HepG2 (cell line): ENCODE results near the gene ZNF740. TPM values are rescaled to one million over a fixed set of nuclear protein-coding genes. Genes with fewer than 3 reads are reported as not detected.

Experiments used
- ATAC-seq: fragments of 200-7000 bp; cut with Tn5 transposase; 3 replicates; pipeline ENCODE4 v1.9.1; 2020; ENCODE audit warnings: mild to moderate bottlenecking, moderate library complexity
- BruUV-seq: library from RNA; stranded (reverse); fragments of 400-500 nt; replicated peaks from 2 replicates; lab custom pipeline; 2021; lab: Mats Ljungman, UMichigan
- CTCF ChIA-PET: fragments of 300-600 bp; formaldehyde crosslinking; extraction: SDS; loops from one replicate; lab custom pipeline; 2021; ENCODE audit warnings: low total read pairs, inconsistent platforms, low intra/inter-chr PET ratio; lab: Yijun Ruan, JAX
- POLR2A ChIA-PET: fragments of 350-600 bp; sonication (Branson Sonifier 250); formaldehyde crosslinking; loops from one replicate; lab custom pipeline; 2020; ENCODE audit warnings: antibody characterized with exemption, inconsistent platforms; lab: Yijun Ruan, JAX
- DNase-seq: peaks from one replicate; pipeline ENCODE4 v3.0.0-alpha.2; 2015; ENCODE audit warnings: low spot score
- FAIRE-seq: peaks from 3 replicates; lab custom pipeline; 2011; peaks lifted over from hg19 to GRCh38; lab: Jason Lieb, UNC
- H2AFZ ChIP-seq: one replicate; pipeline ENCODE4 v1.6.1; 2011; ENCODE audit warnings: low read length, inconsistent platforms
- H3K27ac ChIP-seq: fragments of 300-600 bp; 3 replicates; pipeline ENCODE4 v1.8.0; 2011; ENCODE audit warnings: mixed run types, mild to moderate bottlenecking, mixed read lengths, low read length, inconsistent platforms; ENCODE audit not compliant: insufficient read depth; ENCODE audit errors: extremely low read length
- H3K27me3 ChIP-seq, 2 experiments: fragments of 200-600 bp in 1 of 2; 2 replicates in 1 of 2; 3 replicates in 1 of 2; pipeline versions ENCODE4 v1.6.0 to v1.8.0; 2011; ENCODE audit warnings: low read length in 2 of 2, mild to moderate bottlenecking in 2 of 2, moderate library complexity in 2 of 2, inconsistent platforms in 1 of 2; ENCODE audit not compliant: insufficient read depth in 2 of 2, control insufficient read depth in 1 of 2
- H3K36me3 ChIP-seq, 2 experiments: fragments of 200-600 bp in 1 of 2; replicated peaks in 1 of 2; 2 replicates in 1 of 2; 3 replicates in 1 of 2; pipeline versions ENCODE4 v1.5.1 to v1.8.0; 2011; ENCODE audit warnings: low read length in 2 of 2, inconsistent platforms in 1 of 2; ENCODE audit not compliant: insufficient read depth in 2 of 2, control insufficient read depth in 1 of 2
- H3K4me1 ChIP-seq: 2 replicates; pipeline ENCODE4 v1.5.1; 2012; ENCODE audit warnings: low read length, inconsistent platforms; ENCODE audit not compliant: insufficient read depth
- H3K4me2 ChIP-seq: 2 replicates; pipeline ENCODE4 v1.6.0; 2011; ENCODE audit warnings: low read depth, low read length, inconsistent platforms
- H3K4me3 ChIP-seq, 3 experiments: fragments of 200-600 bp in 1 of 3; sonication (generic), shearing (Covaris generic) in 1 of 3; replicated peaks in 1 of 3; 2 replicates each; pipeline ENCODE4 v1.5.1; 2011 to 2016; ENCODE audit warnings: low read length in 3 of 3, inconsistent platforms in 2 of 3, low read depth in 2 of 3, mild to moderate bottlenecking in 2 of 3, control low read depth in 1 of 3, mixed read lengths in 1 of 3; ENCODE audit not compliant: insufficient read depth in 1 of 3
- H3K79me2 ChIP-seq: one replicate; pipeline ENCODE4 v1.6.1; 2011; ENCODE audit warnings: low read length, inconsistent platforms; ENCODE audit not compliant: insufficient read depth
- H3K9ac ChIP-seq: 2 replicates; pipeline ENCODE4 v1.6.0; 2011; ENCODE audit warnings: mild to moderate bottlenecking, low read depth, low read length, inconsistent platforms; ENCODE audit not compliant: insufficient read depth
- H3K9me3 ChIP-seq: 2 replicates; pipeline ENCODE4 v1.5.1; 2012; ENCODE audit warnings: mild to moderate bottlenecking, low read length
- H4K20me1 ChIP-seq: 2 replicates; pipeline ENCODE4 v1.6.0; 2011; ENCODE audit warnings: inconsistent platforms, mild to moderate bottlenecking, low read length, moderate library complexity; ENCODE audit not compliant: insufficient read depth
- AGO1 ChIP-seq: fragments of 200-400 bp; formaldehyde crosslinking; IDR thresholded peaks from 2 replicates; pipeline ENCODE4 v1.6.1; 2017; ENCODE audit warnings: mild to moderate bottlenecking, low read depth, low read length, moderate library complexity; ENCODE audit not compliant: poor library complexity, severe bottlenecking
- FOXP1 ChIP-seq, 2 experiments: fragments of 450-650 bp in 1 of 2; IDR thresholded peaks; 2 replicates each; pipeline ENCODE4 v1.6.1; 2017 to 2018; ENCODE audit warnings: antibody characterized with exemption in 1 of 2
- HNF4G ChIP-seq, 2 experiments: sonication (generic) in 1 of 2; formaldehyde crosslinking in 1 of 2; IDR thresholded peaks; 2 replicates each; pipeline versions ENCODE4 v1.4.0 to v1.6.1; 2011 to 2020; ENCODE audit warnings: borderline replicate concordance in 2 of 2, low read depth in 2 of 2, mild to moderate bottlenecking in 2 of 2, low read length in 1 of 2, missing genetic modification reagents in 1 of 2, moderate library complexity in 1 of 2
- HOXA3 ChIP-seq: sonication (generic); formaldehyde crosslinking; IDR thresholded peaks from 2 replicates; pipeline ENCODE4 v1.5.0; 2020; ENCODE audit warnings: missing genetic modification reagents
- KDM5B ChIP-seq: sonication (generic); formaldehyde crosslinking; IDR thresholded peaks from 2 replicates; pipeline ENCODE4 v1.4.0; 2020; ENCODE audit warnings: missing genetic modification reagents, mild to moderate bottlenecking, borderline replicate concordance
- NONO ChIP-seq, 2 experiments: fragments of 450-650 bp in 1 of 2; sonication (generic) in 1 of 2; formaldehyde crosslinking in 1 of 2; IDR thresholded peaks in 1 of 2; conservative IDR thresholded peaks in 1 of 2; 2 replicates each; pipeline versions ENCODE4 v1.6.1 to v1.8.0; 2017 to 2022; ENCODE audit warnings: mild to moderate bottlenecking in 1 of 2, missing genetic modification reagents in 1 of 2, moderate library complexity in 1 of 2
- SNAI1 ChIP-seq: sonication (generic); formaldehyde crosslinking; IDR thresholded peaks from 2 replicates; pipeline ENCODE4 v1.5.0; 2020; ENCODE audit warnings: mild to moderate bottlenecking, missing genetic modification reagents, borderline replicate concordance
- TBL1XR1 ChIP-seq: fragments of 150-350 bp; IDR thresholded peaks from 2 replicates; pipeline ENCODE4 v1.6.1; 2014; ENCODE audit warnings: borderline replicate concordance, low read length; ENCODE audit not compliant: partially characterized antibody
- TEAD2 ChIP-seq: sonication (generic); formaldehyde crosslinking; IDR thresholded peaks from 2 replicates; pipeline ENCODE4 v1.9.0; 2021; ENCODE audit warnings: missing genetic modification reagents
- TRIM24 ChIP-seq: sonication (generic); formaldehyde crosslinking; IDR thresholded peaks from 2 replicates; pipeline ENCODE4 v1.8.0; 2022; ENCODE audit warnings: mild to moderate bottlenecking, missing genetic modification reagents
- ZMYM4 ChIP-seq: sonication (generic); formaldehyde crosslinking; IDR thresholded peaks from 2 replicates; pipeline ENCODE4 v1.8.1; 2023; ENCODE audit warnings: mild to moderate bottlenecking, missing genetic modification reagents
- ZNF263 ChIP-seq: sonication (generic); formaldehyde crosslinking; IDR thresholded peaks from 2 replicates; pipeline ENCODE4 v1.4.0; 2020; ENCODE audit warnings: missing genetic modification reagents
- ZNF33B ChIP-seq: sonication (generic); formaldehyde crosslinking; IDR thresholded peaks from 2 replicates; pipeline ENCODE4 v1.5.1; 2020; ENCODE audit warnings: mild to moderate bottlenecking, missing genetic modification reagents
- ZNF460 ChIP-seq: sonication (generic); formaldehyde crosslinking; IDR thresholded peaks from 2 replicates; pipeline ENCODE4 v1.5.1; 2020; ENCODE audit warnings: missing genetic modification reagents, mild to moderate bottlenecking, borderline replicate concordance
- ZNF777 ChIP-seq: sonication (generic); formaldehyde crosslinking; IDR thresholded peaks from 2 replicates; pipeline ENCODE4 v1.4.0; 2020; ENCODE audit warnings: missing genetic modification reagents
- WGBS: methylation state at CpG from one replicate; pipeline ENCODE4 v1.1.6; 2017; ENCODE audit warnings: low lambda C conversion rate; 5-methylcytosine and 5-hydroxymethylcytosine counted together
- in situ Hi-C: cut with HindIII; loops from 2 replicates; pipeline ENCODE4 v1.10.0; 2017; ENCODE audit warnings: low pct_unique_long_range_greater_than_20kb; ENCODE audit not compliant: extremely low pct_ligation_motif_present
- intact Hi-C: fragments of 100-400 bp; cut with micrococcal nuclease; formaldehyde crosslinking; loops from one replicate; pipeline ENCODE4 v1.10.0; 2022; ENCODE audit not compliant: unreplicated experiment
- polyA plus RNA-seq, 8 experiments: library from polyadenylated mRNA; depleted of rRNA in 3 of 8; stranded (reverse) in 7 of 8; unstranded in 1 of 8; fragments of >200 nt; fragmentation: Illumina TruSeq in 4 of 8; extraction: Trizol in 4 of 8; gene quantifications; 2 replicates each; pipeline versions ENCODE4 v1.2.1 to v1.2.3, GENCODE V29; 2011 to 2016; ENCODE audit warnings: low read depth in 4 of 8, missing spikeins in 1 of 8, mixed read lengths in 1 of 8; ENCODE audit not compliant: insufficient read depth in 1 of 8
- total RNA-seq, 5 experiments: library from RNA; depleted of rRNA; stranded (reverse); fragments of >200 nt; fragmentation: Illumina TruSeq; extraction: Trizol; gene quantifications; 2 replicates each; pipeline ENCODE4 v1.2.3, GENCODE V29; 2016; ENCODE audit warnings: low read depth in 1 of 5
- TF ChIP-seq, protein P1 (sequence below): fragments of 450-650 bp; IDR thresholded peaks from 2 replicates; pipeline ENCODE4 v1.6.1; 2016
- TF ChIP-seq, protein P2 (sequence below): sonication (generic); formaldehyde crosslinking; IDR thresholded peaks from 2 replicates; pipeline ENCODE4 v1.4.0; 2020; ENCODE audit warnings: missing genetic modification reagents
- TF ChIP-seq, protein P3 (sequence below): sonication (generic); formaldehyde crosslinking; IDR thresholded peaks from 2 replicates; pipeline ENCODE4 v1.8.0; 2022; ENCODE audit warnings: low read depth, missing genetic modification reagents

The ZNF740 gene
- total and polyA plus RNA-seq, 2 of the 13 experiments (the other 11 are each of a cell fraction or from before 2014, with no cell fraction given), result 16.9 to 19.0 TPM

DNA sequence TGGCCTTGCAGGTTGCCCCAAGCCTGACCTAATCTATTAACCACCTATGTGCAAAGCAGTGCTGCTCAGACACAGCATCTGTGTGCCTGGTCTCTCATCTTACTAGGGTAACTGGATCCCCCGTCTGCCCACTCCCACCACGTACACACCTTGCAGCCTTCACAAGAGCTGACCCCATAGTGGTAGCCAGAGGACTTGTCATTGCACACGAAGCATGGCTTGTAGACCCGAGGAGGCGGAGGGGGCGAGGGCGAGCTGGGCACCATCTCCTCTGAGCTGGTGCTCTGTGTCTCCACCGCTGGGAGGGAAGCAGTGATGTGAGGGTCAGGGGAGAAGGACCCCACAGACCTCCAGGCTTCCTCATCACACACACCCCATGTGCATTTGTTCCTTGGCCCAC, 35.0 kb downstream of the ZNF740 start:
- Histone ChIP-seq H3K4me2 (no peak overlapping the region), H3K4me3 (no peak overlapping the region), H3K27me3 (peaks cover 0 to 8% of the 10 kb centered on the region in 2 experiments; a peak in 2 of 5 replicates), H2AFZ (no peak overlapping the region)
- BruUV-seq, result no TSS peak
- DNase-seq, result no peak
- no peak for TF ChIP-seq HOXA3 (CRISPR knock-in tag)
- no peak for TF ChIP-seq TRIM24
- TF ChIP-seq ZNF33B (CRISPR knock-in tag), result no peak
- TF ChIP-seq FOXP1 (IDR thresholded peaks at IDR 0.05), result no peak
- TF ChIP-seq FOXP1 (CRISPR knock-in tag; IDR thresholded peaks at IDR 0.05), result no peak
- no peak for TF ChIP-seq ZNF460 (CRISPR knock-in tag)
- no peak for TF ChIP-seq ZNF777 (CRISPR knock-in tag)
- no peak for TF ChIP-seq TBL1XR1
- no peak for TF ChIP-seq ZNF263 (CRISPR knock-in tag)
- TF ChIP-seq NONO (IDR thresholded peaks at IDR 0.05), result no peak
- no peak for TF ChIP-seq NONO (CRISPR knock-in tag; conservative IDR thresholded peaks at IDR 0.05)
- TF ChIP-seq HNF4G (IDR thresholded peaks at IDR 0.05; ENCODE audit: borderline replicate concordance, low read depth, low read length), result no peak
- no peak for TF ChIP-seq HNF4G (CRISPR knock-in tag; IDR thresholded peaks at IDR 0.05; ENCODE audit: borderline replicate concordance, low read depth)
- TF ChIP-seq, protein P1, sequence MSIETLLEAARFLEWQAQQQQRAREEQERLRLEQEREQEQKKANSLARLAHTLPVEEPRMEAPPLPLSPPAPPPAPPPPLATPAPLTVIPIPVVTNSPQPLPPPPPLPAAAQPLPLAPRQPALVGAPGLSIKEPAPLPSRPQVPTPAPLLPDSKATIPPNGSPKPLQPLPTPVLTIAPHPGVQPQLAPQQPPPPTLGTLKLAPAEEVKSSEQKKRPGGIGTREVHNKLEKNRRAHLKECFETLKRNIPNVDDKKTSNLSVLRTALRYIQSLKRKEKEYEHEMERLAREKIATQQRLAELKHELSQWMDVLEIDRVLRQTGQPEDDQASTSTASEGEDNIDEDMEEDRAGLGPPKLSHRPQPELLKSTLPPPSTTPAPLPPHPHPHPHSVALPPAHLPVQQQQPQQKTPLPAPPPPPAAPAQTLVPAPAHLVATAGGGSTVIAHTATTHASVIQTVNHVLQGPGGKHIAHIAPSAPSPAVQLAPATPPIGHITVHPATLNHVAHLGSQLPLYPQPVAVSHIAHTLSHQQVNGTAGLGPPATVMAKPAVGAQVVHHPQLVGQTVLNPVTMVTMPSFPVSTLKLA, result no peak
- TF ChIP-seq ZMYM4 (CRISPR knock-in tag), result no peak
- TF ChIP-seq SNAI1 (CRISPR knock-in tag), result no peak
- TF ChIP-seq KDM5B (CRISPR knock-in tag), result no peak
- TF ChIP-seq, protein P2, sequence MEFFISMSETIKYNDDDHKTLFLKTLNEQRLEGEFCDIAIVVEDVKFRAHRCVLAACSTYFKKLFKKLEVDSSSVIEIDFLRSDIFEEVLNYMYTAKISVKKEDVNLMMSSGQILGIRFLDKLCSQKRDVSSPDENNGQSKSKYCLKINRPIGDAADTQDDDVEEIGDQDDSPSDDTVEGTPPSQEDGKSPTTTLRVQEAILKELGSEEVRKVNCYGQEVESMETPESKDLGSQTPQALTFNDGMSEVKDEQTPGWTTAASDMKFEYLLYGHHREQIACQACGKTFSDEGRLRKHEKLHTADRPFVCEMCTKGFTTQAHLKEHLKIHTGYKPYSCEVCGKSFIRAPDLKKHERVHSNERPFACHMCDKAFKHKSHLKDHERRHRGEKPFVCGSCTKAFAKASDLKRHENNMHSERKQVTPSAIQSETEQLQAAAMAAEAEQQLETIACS (CRISPR knock-in tag), result no peak
- no peak for TF ChIP-seq AGO1
- no peak for TF ChIP-seq TEAD2 (CRISPR knock-in tag)
- TF ChIP-seq, protein P3, sequence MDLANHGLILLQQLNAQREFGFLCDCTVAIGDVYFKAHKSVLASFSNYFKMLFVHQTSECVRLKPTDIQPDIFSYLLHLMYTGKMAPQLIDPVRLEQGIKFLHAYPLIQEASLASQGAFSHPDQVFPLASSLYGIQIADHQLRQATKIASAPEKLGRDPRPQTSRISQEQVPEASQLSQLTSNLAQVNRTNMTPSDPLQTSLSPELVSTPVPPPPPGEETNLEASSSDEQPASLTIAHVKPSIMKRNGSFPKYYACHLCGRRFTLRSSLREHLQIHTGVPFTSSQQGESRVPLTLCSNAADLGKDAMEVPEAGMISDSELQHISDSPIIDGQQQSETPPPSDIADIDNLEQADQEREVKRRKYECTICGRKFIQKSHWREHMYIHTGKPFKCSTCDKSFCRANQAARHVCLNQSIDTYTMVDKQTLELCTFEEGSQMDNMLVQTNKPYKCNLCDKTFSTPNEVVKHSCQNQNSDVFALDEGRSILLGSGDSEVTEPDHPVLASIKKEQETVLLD (CRISPR knock-in tag), result no peak
- TF ChIP-seq, all 625 proteins: peak for 0
- intact Hi-C loops, result no loop called here
- H4K20me1 ChIP-seq, result no peaks in the 10 kb centered on the region
- no peak overlapping the region for H3K27ac ChIP-seq
- H3K79me2 ChIP-seq, result no peaks in the 10 kb centered on the region
- ChIA-PET POLR2A (interaction anchor here (3.6 kb wide), 1 partner anchor 80 kb away, joined by 8 read pairs; the partner anchor contains the start of gene PFDN5), CTCF (no interaction called here)
- H3K9ac ChIP-seq, result no peak overlapping the region
- H3K9me3 ChIP-seq, result no peaks in the 10 kb centered on the region
- in situ Hi-C loops, result loop anchor here (5.0 kb wide), 1 partner anchor 52 kb away; the partner anchor contains the start of gene ESPL1
- FAIRE-seq, result no peak
- no peak for ATAC-seq
- H3K36me3 ChIP-seq, result no peaks in the 10 kb centered on the region; a peak in 1 of 5 replicates
- peaks cover 51% of the 10 kb centered on the region for H3K4me1 ChIP-seq
- 85% methylated on average over 8 of the region's 8 CpGs for WGBS
